SKM-1 treated with dmso at 0.1 percent for 144 hours (cell line): ENCODE results near the gene PLEKHG2.

Experiments used
- DNase-seq: peaks from one replicate; lab custom pipeline; 2025; ENCODE audit not compliant: unreplicated experiment; lab: John Stamatoyannopoulos, UW

Gene PLEKHG2

GRCh38 chr19:39420769-39421168 is 8.3 kb downstream of the PLEKHG2 start:
- no peak for DNase-seq

- DNase-seq: no peak
Measured at GRCh38 chr19:39422020-39422419, 9.6 kb downstream of the PLEKHG2 start.

GRCh38 chr19:39423258-39424086 is 11.0 kb downstream of the PLEKHG2 start:
- DNase-seq: no peak

GRCh38 chr19:39424934-39425333 is 12.5 kb downstream of the PLEKHG2 start:
- DNase-seq: no peak

GRCh38 chr19:39425744-39426143 is 13.3 kb downstream of the PLEKHG2 start:
- no peak for DNase-seq

GRCh38 chr19:39426170-39426569 is 13.7 kb downstream of the PLEKHG2 start:
- DNase-seq: no peak

GRCh38 chr19:39427707-39428106 is 15.2 kb downstream of the PLEKHG2 start:
- DNase-seq: no peak

- no peak for DNase-seq
Measured at GRCh38 chr19:39428283-39429112, 16.0 kb downstream of the PLEKHG2 start.

- DNase-seq: peak; percentile 76
Measured at GRCh38 chr19:39430675-39431593, 18.5 kb downstream of the PLEKHG2 start.

- no peak for DNase-seq
Measured at GRCh38 chr19:39432677-39433025, 20.2 kb downstream of the PLEKHG2 start.

GRCh38 chr19:39433480-39434079 is 21.1 kb downstream of the PLEKHG2 start:
- DNase-seq: no peak

- no peak for DNase-seq
Measured at GRCh38 chr19:39434123-39435076, 21.9 kb downstream of the PLEKHG2 start.

- peak; percentile 98 for DNase-seq
Measured at GRCh38 chr19:39435499-39436349, 23.3 kb downstream of the PLEKHG2 start, which contains the start of gene RPS16. Gene RPS16, minus strand, starts transcription at chr19:39435949. Its CDS starts 54 bp downstream, at chr19:39435895.

GRCh38 chr19:39436350-39436716 is 23.9 kb downstream of the PLEKHG2 start:
- DNase-seq: no peak

- DNase-seq: no peak
Measured at GRCh38 chr19:39438270-39438934, 25.9 kb downstream of the PLEKHG2 start.

GRCh38 chr19:39444598-39445195 is 32.2 kb downstream of the PLEKHG2 start:
- no peak for DNase-seq

- peak; percentile 94 for DNase-seq
Measured at GRCh38 chr19:39445196-39446111, 33.0 kb downstream of the PLEKHG2 start, which contains the start of gene SUPT5H. Gene SUPT5H, plus strand, starts transcription at chr19:39445582. Its CDS starts 309 bp downstream, at chr19:39445891.
